Skin of body (tissue), 2 donors: ENCODE data around the gene CELF5. TPM values are rescaled to one million over a fixed set of nuclear protein-coding genes. Genes with fewer than 3 reads are reported as not detected.
A peak's percentile ranks its signal among the peaks of the same experiment; 100 is the strongest.

ENCODE experiments used
- DNase-seq: peaks from one replicate; lab custom pipeline; 2025; lab: John Stamatoyannopoulos, UW
- total RNA-seq: library from RNA; depleted of rRNA; stranded (reverse); fragments of >200 nt; gene quantifications from one replicate; pipeline ENCODE4 v1.2.3, GENCODE V29; 2014

Gene CELF5
- 0.30 TPM for total RNA-seq

DNA sequence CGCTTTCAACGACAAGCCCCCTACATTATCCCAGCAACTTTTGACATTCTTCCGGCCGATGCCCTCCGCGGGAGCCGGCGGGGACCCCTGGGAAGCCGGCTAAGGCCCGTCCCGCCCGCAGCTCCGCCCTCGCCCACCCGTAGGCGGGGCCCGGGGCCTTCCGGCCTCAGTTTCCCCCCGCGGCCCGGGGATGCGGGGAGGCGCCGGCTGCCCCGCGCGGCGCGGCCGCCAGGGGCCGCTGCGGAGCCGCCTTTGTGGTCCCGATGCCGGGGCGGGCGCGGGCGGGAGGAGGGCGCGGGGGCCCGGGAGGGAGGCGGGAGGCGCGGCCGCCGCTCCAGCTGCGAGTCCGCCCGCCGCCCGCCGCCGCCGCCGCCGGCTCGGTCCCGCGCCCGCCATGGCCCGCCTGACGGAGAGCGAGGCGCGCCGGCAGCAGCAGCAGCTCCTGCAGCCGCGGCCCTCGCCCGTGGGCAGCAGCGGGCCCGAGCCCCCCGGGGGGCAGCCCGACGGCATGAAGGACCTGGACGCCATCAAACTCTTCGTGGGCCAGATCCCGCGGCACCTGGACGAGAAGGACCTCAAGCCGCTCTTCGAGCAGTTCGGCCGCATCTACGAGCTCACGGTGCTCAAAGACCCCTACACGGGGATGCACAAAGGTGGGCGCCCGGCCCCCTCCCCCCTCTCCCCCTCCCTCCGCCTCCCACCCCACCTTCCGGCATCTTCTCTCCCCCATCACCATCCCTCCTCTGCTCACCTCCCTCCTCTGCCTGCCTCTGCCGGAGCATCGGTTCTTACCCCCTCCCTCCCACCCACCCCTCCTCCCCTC, at the start of gene CELF5:
Gene CELF5 (plus strand): TSS at position 316 of the 823 bp plus-strand sequence. CDS start 79 bp downstream, at position 395.
- no peak for DNase-seq

DNA sequence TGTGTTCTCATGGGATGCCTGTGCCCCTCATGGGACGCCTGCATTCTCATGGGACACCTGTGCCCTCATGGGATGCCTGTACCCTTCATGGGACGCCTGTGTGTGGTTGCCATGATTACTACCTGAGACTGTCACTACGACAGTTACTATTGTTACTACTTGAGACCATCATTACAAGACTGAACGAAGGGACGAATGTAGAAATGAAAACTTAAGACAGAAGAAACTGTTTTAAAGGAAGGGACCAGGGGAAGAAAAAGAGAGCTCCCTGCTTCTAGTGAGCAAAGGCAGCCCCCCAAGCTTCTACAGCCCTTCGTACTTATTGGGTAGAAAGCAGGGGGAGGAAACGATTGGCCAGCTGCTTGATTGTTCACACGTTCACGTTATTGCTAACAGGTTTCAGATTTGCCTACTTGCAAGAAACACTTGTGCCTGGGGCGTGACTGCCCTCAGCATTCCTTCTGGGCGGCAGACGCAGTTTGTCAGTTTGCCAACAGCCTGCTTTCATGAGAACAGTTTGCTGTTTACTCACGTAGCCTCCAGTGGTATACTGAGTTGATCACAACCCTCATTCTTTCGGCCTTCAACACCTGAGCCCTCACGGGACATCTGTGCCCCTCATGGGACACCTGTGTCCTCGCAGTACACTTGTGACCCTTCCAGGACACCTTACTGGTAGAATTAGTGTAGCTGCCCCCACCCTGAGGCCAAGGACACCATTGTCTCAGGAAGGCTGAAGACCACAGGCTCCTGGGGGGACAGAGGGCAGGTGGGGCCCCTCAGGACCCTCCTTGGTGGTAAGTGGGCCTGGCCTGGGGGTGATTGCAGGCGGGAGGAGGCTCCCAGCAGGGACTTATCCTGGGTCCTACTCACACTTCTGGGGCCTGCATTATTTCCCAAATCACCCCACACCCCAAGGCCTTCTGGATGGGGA, 48.4 kb upstream of the CELF5 start:
- peak; percentile 3 for DNase-seq

DNA sequence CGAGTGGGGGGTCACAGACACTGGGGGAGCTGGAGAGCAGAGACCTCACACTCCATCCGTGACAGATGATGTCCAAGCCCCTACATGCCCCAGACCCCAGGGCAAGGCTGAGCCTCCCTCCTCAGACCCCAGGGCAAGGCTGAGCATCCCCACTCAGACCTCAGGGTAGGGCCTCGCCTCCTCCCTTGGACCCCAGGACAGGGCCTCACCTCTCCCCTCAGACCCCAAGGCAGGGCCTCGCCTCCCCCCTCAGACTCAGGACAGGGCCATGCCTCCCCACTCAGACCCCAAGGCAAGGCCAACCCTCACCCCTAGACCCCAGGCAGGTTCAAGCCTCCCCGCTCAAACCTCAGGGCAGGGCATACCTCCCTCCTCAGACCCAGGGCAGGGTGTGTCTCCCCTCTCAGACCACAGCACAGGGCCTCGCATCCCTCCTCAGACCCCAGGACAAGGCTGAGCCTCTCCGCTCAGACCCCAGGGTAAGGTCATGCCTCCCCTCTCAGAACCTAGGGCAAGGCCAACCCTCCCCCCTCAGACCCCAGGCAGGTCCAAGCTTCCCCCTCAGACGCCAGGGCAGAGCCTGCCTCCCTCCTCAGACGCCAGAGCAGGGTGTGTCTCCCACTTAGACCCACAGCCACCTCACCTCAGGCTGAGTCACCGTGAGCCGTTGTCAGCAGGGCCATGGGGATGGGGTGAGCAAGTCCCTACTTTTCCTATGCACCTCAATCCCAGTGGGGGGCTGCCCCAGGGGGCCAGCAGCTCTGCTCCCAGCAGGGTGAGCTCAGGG, 47.6 kb upstream of the CELF5 start:
- DNase-seq: no peak

DNA sequence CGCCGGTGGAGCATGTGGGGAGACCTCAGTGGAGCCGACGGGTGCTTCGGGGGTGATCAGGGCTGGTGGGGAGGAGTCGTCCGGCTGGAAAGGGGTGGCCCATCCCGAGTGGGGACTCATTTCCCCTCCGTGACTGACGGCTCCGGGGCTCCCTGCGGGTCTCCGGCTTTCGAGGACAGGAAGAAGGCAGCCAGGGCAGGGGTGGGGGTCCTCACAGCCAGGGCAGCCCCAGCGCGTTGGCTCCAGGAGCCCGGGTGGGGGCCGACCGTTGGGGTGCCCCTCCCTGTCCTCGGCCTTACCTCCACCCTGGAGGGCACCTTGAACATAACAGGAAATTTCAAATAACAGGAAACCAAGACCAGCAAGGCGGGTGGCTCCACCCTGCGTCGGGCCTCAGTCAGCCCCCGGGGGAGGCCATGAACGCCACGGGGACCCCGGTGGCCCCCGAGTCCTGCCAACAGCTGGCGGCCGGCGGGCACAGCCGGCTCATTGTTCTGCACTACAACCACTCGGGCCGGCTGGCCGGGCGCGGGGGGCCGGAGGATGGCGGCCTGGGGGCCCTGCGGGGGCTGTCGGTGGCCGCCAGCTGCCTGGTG, 46.0 kb upstream of the CELF5 start, which contains the start of gene S1PR4:
Gene S1PR4 (plus strand): TSS at position 393 of the 596 bp plus-strand sequence. CDS start 24 bp downstream, at position 417.
- no peak for DNase-seq

DNA sequence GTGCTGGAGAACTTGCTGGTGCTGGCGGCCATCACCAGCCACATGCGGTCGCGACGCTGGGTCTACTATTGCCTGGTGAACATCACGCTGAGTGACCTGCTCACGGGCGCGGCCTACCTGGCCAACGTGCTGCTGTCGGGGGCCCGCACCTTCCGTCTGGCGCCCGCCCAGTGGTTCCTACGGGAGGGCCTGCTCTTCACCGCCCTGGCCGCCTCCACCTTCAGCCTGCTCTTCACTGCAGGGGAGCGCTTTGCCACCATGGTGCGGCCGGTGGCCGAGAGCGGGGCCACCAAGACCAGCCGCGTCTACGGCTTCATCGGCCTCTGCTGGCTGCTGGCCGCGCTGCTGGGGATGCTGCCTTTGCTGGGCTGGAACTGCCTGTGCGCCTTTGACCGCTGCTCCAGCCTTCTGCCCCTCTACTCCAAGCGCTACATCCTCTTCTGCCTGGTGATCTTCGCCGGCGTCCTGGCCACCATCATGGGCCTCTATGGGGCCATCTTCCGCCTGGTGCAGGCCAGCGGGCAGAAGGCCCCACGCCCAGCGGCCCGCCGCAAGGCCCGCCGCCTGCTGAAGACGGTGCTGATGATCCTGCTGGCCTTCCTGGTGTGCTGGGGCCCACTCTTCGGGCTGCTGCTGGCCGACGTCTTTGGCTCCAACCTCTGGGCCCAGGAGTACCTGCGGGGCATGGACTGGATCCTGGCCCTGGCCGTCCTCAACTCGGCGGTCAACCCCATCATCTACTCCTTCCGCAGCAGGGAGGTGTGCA, 45.3 kb upstream of the CELF5 start:
- DNase-seq: no peak

DNA sequence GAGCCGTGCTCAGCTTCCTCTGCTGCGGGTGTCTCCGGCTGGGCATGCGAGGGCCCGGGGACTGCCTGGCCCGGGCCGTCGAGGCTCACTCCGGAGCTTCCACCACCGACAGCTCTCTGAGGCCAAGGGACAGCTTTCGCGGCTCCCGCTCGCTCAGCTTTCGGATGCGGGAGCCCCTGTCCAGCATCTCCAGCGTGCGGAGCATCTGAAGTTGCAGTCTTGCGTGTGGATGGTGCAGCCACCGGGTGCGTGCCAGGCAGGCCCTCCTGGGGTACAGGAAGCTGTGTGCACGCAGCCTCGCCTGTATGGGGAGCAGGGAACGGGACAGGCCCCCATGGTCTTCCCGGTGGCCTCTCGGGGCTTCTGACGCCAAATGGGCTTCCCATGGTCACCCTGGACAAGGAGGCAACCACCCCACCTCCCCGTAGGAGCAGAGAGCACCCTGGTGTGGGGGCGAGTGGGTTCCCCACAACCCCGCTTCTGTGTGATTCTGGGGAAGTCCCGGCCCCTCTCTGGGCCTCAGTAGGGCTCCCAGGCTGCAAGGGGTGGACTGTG, 44.6 kb upstream of the CELF5 start:
- DNase-seq: no peak

DNA sequence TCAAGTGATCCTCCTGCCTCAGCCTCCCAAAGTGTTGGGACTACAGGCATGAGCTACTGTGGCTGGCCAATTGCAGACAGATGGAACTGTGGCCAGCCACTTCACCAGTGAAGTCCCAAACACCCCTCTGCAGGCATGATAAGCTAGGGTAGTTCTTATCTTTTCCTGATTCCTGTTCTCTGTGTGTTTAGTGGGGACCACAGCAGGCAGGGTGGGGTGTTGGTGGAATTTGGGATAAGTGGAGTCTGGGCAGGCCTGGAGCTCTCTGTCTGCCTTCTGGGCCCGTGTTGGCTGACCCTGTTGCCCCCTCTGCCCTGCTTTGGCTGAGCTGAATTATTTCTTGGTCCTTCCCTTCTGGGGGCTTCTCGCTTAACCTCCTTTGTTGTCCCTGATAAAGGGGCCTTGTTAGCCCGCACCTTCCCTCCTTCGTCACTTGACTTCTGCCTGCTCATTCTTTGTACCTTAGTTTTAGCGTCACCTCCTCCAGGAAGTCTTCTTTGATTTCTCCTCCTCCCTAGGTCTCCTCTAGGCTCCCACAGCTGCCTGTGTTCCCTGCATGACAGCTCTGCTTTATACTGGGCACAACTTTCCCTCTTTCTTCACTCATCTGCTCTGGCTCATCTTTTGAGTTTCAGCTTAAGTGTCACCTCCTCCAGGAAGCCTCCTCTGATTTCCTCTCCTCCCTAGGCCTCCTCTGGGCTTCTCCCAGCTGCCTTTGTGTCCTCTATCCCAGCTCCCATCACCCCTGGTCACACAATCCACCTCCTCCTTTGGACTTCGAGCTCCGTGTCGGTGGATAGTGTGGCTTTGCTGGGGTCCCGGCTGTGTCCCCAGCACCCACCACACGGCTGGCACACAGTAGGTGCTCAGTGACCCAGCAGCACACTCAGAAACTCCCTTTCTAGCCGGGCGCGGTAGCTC, 40.5 kb upstream of the CELF5 start:
- DNase-seq: no peak

DNA sequence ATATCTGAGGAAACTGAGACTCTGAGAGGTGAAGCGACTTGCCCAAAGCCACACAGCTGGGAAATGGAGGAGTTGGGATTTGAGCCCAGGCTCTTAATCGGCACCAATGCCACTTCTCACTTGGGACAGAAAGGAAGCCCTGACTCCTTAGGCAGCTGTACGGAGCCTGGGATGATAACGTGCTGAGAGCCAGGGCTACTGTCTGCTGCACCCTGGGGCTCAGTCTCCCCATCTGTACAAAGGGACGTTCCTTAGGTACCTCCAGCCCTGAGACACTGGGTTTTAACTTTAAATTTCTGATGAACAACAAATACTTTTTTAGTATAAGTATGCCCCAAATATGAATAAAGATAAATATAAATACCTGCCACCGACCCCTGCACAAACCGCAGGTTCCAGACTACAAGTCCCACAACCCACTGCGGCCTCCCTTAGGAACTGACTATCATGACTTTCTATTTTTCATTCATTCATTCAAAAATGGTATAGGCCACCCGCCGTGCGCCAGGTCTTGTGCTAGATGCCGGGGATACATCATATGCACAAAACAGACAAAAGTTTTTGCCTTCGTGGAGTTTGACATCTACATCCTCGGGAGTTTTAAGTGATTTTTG, 39.5 kb upstream of the CELF5 start:
- DNase-seq: no peak

DNA sequence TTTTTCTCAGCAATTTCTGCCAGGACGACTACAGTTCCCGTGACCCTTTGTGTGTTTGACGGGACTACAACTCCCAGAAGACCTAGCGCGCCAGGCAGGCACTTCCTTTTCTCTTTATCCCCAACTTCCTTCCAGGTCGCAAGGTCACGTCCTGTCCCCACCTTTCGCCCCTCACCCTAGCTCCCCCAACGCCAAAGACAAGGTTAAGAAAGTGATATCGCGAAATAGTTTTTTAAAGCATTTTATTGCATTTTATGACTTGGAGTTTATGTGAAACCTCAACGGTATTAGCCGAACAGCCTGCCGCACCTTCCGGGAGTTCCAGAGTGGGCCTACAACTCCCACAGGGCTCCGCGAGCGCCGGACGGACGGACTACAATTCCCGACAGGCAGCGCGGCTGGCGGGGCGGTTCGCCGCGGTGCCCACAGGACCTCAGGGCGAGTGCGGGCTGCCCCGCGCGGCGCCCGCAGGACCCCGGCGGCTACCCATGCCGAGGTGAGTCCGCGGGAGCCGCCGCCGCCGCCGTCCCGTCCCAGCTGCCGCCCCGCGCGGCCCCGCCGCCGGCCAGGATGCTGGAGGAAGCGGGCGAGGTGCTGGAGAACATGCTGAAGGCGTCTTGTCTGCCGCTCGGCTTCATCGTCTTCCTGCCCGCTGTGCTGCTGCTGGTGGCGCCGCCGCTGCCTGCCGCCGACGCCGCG, 38.9 kb upstream of the CELF5 start, which contains the start of gene NCLN:
Gene NCLN (plus strand): TSS at position 470 of the 699 bp plus-strand sequence. CDS start 101 bp downstream, at position 571.
- peak; percentile 98 for DNase-seq

DNA sequence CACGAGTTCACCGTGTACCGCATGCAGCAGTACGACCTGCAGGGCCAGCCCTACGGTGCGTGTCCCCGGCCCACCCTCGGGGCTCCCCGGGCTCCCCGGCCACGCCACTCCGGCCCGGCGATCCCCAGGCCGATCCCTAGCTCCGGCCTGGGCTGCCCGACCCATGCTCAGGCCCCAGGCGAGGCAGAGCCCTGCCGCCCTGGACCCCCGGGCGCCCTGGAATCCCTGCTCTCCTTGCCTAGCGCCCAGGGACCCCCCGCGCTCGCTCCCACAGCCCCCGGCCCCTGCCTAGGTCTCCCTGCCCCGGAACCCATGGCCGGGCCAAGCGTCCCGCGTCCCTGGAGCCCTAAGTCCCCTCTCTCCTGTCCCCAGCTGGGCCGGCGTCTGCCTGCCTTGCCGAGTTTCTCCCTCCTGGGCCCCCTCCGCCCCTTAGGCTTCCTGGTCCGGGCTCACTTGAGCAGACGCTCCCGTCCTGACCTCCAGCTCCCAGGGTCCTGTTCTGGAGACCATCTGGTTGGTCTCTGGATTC, 38.2 kb upstream of the CELF5 start:
- no peak for DNase-seq

DNA sequence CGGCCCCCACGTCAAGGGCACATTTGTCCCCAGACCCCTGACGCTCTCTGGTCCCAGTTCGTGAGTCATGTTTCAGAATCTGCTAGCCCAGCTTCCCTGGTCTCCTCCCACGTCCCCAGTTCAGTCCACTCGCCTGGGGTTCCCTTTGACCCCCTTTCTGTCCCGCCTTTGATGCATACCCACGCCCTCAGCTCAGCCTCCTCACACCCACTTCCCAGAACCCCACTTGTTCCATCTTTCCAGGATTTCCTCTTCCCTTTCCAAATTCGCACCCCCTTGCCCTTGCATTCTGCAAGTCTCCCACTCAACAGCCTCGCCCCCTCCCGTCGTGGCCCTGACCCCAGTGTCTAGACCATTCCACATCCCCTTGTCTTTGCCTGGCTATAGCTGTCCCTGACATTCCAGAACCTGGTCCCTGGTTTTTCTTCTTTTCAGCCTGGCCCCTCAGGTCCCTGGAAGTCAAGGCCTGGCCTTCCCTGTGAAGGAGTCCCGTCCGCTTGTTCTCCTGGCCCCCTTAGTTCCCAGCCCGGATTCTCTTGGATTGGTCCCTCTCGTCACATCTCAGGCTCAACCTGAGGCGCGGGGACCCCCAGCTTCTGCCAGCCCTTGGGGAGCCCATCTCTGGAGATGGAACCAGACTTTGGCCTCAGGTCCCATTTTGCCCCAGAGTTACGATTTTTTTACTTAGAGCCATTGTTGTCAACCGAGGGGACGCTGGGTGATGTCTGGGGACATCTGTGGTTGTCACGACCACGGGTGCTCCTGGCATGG, 37.4 kb upstream of the CELF5 start:
- no peak for DNase-seq

DNA sequence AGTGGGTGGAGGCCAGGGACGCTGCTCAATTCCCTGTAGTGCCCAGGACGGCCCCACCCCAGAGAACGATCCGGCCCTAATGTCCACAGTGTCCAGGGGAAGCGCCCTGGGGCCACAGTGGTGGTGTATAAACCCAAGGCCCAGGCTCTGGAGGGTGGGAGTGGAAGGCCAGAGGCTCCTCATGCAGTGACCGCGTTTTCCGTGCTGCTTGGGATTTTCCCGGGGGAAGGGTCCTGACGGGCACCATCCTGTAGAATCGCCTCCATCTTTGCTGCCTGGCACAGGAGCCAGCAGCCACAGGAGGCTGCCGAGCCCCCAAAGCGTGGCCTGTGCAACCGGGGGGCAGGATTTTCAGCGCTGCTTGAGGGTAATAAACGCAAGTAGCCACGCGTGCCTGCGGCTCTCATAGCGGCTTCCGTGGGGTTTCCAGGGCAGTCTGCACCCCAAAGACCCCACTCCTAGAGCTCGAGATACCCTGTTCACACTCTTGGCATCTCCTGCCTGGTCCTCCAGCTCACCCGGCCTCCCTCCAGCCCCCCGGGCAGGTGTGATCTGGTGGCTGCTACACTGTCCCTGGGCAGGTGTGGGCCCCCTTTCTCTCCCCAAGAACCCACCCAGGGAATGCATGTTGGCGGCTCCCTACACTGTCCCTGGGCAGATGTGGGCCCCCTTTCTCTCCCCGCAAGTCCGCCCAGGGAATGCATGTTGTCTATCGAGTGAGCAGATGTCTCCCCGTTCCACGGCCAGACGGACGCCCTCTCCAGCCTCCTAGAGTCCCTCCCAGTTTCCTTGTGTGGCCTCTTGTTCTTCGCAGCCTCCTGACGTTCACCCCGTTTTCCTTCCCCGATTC, 36.6 kb upstream of the CELF5 start:
- DNase-seq: no peak

DNA sequence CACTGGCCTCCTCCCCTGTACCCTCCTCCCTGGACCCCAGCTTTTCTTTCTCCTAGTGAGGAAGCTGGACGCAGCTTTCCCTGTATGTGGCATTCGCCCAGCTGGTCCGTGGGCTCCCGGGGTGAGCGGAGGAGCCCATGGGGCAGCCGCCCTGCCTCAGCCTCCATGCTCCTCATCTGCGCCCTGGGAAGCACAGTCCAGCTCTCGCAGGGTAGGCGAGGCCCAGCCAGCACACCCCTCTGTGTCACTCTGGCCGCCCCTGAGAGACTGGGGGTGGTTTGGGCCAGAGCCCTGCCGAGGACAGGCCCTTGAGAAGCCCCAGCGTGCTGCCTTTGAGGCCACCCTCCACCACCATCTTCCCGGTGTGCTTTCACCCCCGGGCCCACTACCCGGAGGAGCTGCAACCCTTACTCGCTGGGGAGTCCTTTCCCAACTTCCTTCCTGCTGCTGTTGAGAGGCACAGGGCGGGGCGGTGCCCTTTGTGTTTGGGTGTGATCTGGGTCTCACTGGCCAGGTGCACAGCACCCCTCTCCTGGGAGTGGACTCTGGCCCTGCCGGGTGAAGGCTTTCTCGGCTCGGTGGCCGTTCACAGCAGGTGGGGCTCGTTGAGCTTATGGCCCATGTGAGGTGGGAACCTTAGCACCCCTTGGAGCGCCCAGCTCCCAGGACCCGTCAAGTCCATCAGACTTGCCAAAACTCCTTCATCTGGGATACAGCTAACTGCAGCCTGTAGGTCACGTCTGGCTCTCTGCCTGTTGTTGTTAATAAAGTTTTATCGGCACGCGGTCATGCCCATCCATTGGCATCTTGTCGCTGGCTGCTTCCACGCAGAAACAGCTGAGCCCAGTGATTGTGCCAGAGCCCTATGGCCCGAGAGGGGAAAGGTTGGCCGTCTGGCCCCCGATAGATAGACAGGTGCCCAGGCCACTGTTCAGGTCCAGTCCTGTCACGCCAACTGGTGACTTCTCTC, 35.5 kb upstream of the CELF5 start:
- DNase-seq: no peak

DNA sequence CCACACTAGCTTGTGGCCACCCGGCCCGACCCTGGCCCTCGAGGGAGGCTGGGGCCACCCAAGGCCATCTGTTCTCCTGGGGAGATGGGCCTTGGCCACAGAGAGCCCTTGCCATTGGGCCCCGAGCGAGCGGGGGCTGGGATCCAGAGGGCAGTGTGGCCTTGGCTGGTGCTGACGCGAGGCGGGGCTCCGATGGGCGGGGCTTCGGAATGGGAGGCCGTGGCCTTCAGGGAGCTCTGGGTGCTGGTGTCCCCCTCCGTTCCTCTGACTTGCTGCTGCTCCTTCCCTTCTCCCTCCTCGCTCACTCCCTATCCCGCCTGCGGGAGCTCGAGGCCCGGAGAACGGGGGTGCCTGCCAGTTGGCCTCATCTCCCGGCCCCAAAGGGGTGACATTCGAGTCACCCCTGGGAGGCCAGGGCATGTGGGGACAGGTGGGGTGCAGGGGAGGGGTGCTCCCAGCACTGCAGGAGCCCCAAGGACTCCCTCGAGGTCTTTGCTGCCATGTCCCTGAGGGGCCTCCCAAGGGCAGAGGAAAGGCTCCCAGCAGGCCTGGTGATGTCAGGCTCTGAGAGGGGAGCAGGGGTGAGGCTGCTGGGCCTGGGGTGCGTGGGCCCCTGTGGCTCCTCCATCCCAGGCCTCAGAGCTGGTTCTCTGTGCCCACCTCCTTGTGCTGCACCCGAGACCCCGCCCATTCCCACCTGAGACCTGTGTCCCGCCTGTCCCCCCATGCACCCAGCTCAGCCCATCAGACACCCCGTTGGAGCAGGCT, 34.6 kb upstream of the CELF5 start:
- DNase-seq: no peak
